SK-N-SH (cell line): ENCODE results near the gene SOX3.

Experiments used
- CTCF ChIP-seq: fragments of 200-600 bp; sonication (generic); IDR thresholded peaks from 2 replicates; pipeline ENCODE4 v1.6.1; 2017; ENCODE audit warnings: antibody characterized with exemption, mild to moderate bottlenecking, moderate library complexity
- GABPA ChIP-seq: IDR thresholded peaks from 2 replicates; pipeline ENCODE4 v1.4.0; 2012; ENCODE audit warnings: low read depth, mild to moderate bottlenecking
- POLR2AphosphoS5 ChIP-seq: IDR thresholded peaks from 2 replicates; pipeline ENCODE4 v1.6.1; 2012; ENCODE audit warnings: low read depth, low read length
- RXRA ChIP-seq: IDR thresholded peaks from 2 replicates; pipeline ENCODE4 v1.4.0; 2012; ENCODE audit warnings: low read depth, mild to moderate bottlenecking, borderline replicate concordance
- SMC3 ChIP-seq: IDR thresholded peaks from 2 replicates; pipeline ENCODE4 v1.6.1; 2012; ENCODE audit warnings: low read depth, low read length, improper control_type of control experiment
- TAF1 ChIP-seq: IDR thresholded peaks from 2 replicates; pipeline ENCODE4 v1.6.1; 2012; ENCODE audit warnings: low read depth, mild to moderate bottlenecking, low read length, moderate library complexity, borderline replicate concordance
- TCF12 ChIP-seq: IDR thresholded peaks from 2 replicates; pipeline ENCODE4 v1.4.0; 2012
- USF1 ChIP-seq: IDR thresholded peaks from 2 replicates; pipeline ENCODE4 v1.4.0; 2012; ENCODE audit warnings: low read depth, borderline replicate concordance
- YY1 ChIP-seq: IDR thresholded peaks from 2 replicates; pipeline ENCODE4 v1.4.0; 2012; ENCODE audit warnings: low read depth, mild to moderate bottlenecking

GRCh38 chrX:140514554-140514953, 9.7 kb upstream of the SOX3 start:
- TF ChIP-seq TAF1 (no peak), SMC3 (no peak), GABPA (no peak), CTCF (no peak), USF1 (no peak), POLR2AphosphoS5 (no peak), RXRA (no peak), TCF12 (no peak), YY1 (no peak)
